Liver (tissue), 3 donors: ENCODE measurements around the gene TCF21.

Source experiments
- RAD21 ChIP-seq, 2 donors: IDR thresholded peaks; 2 replicates each; pipeline ENCODE4 v1.6.1; 2016; ENCODE audit warnings: antibody characterized with exemption in 2 of 2, mild to moderate bottlenecking in 2 of 2
- RXRA ChIP-seq, 2 donors: IDR thresholded peaks; 2 replicates each; pipeline ENCODE4 v1.6.1; 2017 to 2018; ENCODE audit warnings: antibody characterized with exemption in 2 of 2, mild to moderate bottlenecking in 1 of 2
- TF ChIP-seq, protein P1 (sequence below): fragments of 150-350 bp; IDR thresholded peaks from 2 replicates; pipeline ENCODE4 v1.5.1; 2017; ENCODE audit warnings: improper control_type of control experiment, low read depth, low read length; ENCODE audit not compliant: missing input control
- donor health status: healthy.
- donor health status: healthy.

- no peak for TF ChIP-seq RAD21 (IDR thresholded peaks at IDR 0.05)
- no peak for TF ChIP-seq RXRA (IDR thresholded peaks at IDR 0.05)
- TF ChIP-seq, protein P1, sequence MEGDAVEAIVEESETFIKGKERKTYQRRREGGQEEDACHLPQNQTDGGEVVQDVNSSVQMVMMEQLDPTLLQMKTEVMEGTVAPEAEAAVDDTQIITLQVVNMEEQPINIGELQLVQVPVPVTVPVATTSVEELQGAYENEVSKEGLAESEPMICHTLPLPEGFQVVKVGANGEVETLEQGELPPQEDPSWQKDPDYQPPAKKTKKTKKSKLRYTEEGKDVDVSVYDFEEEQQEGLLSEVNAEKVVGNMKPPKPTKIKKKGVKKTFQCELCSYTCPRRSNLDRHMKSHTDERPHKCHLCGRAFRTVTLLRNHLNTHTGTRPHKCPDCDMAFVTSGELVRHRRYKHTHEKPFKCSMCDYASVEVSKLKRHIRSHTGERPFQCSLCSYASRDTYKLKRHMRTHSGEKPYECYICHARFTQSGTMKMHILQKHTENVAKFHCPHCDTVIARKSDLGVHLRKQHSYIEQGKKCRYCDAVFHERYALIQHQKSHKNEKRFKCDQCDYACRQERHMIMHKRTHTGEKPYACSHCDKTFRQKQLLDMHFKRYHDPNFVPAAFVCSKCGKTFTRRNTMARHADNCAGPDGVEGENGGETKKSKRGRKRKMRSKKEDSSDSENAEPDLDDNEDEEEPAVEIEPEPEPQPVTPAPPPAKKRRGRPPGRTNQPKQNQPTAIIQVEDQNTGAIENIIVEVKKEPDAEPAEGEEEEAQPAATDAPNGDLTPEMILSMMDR, result no peak
Observed at GRCh38 chr6:133854041-133854363, 34.9 kb upstream of the TCF21 start.
